GM12878 (cell line): ENCODE results near the gene KRT86. TPM values are rescaled to one million over a fixed set of nuclear protein-coding genes. Genes with fewer than 3 reads are reported as not detected.

Experiments
- ATAC-seq: fragments of 200-7000 bp; cut with Tn5 transposase; 3 replicates; pipeline ENCODE4 v1.9.1; 2020; ENCODE audit warnings: mild to moderate bottlenecking, moderate library complexity
- BruUV-seq: library from RNA; stranded (reverse); fragments of 400-500 nt; replicated peaks from 2 replicates; lab custom pipeline; 2021; lab: Mats Ljungman, UMichigan
- CTCF ChIA-PET: fragments of 300-600 bp; sonication (Branson Sonifier 250); formaldehyde crosslinking; extraction: SDS; loops from one replicate; lab custom pipeline; 2021; ENCODE audit warnings: inconsistent platforms; lab: Yijun Ruan, JAX
- POLR2A ChIA-PET: fragments of 350-600 bp; formaldehyde crosslinking; extraction: SDS; loops from one replicate; lab custom pipeline; 2021; ENCODE audit warnings: inconsistent platforms; lab: Charles Lee
- RAD21 ChIA-PET: fragments of 300-600 bp; sonication (Branson Sonifier 250); formaldehyde crosslinking; loops from one replicate; lab custom pipeline; 2023; ENCODE audit warnings: antibody characterized with exemption; ENCODE audit not compliant: unreplicated experiment; lab: Charles Lee
- SMC1A ChIA-PET: fragments of 300-600 bp; sonication (Branson Sonifier 250); formaldehyde crosslinking; loops from one replicate; lab custom pipeline; 2023; ENCODE audit not compliant: unreplicated experiment, uncharacterized antibody; lab: Charles Lee
- DNase-seq: peaks from one replicate; pipeline ENCODE4 v3.0.0-alpha.2; 2011; ENCODE audit warnings: low read depth, low spot score
- FAIRE-seq: peaks from 3 replicates; lab custom pipeline; 2011; peaks lifted over from hg19 to GRCh38; lab: Jason Lieb, UNC
- H2AFZ ChIP-seq: 2 replicates; pipeline ENCODE4 v1.6.0; 2011; ENCODE audit warnings: low read depth, low read length, control low read depth; ENCODE audit not compliant: control insufficient read depth
- H3K27ac ChIP-seq: 2 replicates; pipeline ENCODE4 v1.5.1; 2011; ENCODE audit warnings: control low read depth; ENCODE audit not compliant: control insufficient read depth, insufficient read depth
- H3K27me3 ChIP-seq, 2 experiments: replicated peaks in 1 of 2; 2 replicates each; pipeline versions ENCODE4 v1.6.0 to v1.6.1; 2011; ENCODE audit warnings: low read length in 1 of 2; ENCODE audit not compliant: control insufficient read depth in 2 of 2, insufficient read depth in 2 of 2
- H3K36me3 ChIP-seq, 2 experiments: 2 replicates each; pipeline ENCODE4 v1.5.1; 2011; ENCODE audit warnings: low read length in 1 of 2; ENCODE audit not compliant: control insufficient read depth in 2 of 2, insufficient read depth in 2 of 2
- H3K4me1 ChIP-seq: 2 replicates; pipeline ENCODE4 v1.6.1; 2011; ENCODE audit warnings: mild to moderate bottlenecking, low read length, moderate library complexity, mixed read lengths; ENCODE audit not compliant: control insufficient read depth, insufficient read depth
- H3K4me2 ChIP-seq: 2 replicates; pipeline ENCODE4 v1.6.0; 2011; ENCODE audit warnings: control low read depth; ENCODE audit not compliant: control insufficient read depth, insufficient read depth
- H3K4me3 ChIP-seq: fragments of 200-600 bp; sonication (generic); 2 replicates; pipeline ENCODE4 v1.5.1; 2016
- H3K79me2 ChIP-seq: 2 replicates; pipeline ENCODE4 v1.6.0; 2011; ENCODE audit warnings: low read length; ENCODE audit not compliant: control insufficient read depth, insufficient read depth
- H3K9ac ChIP-seq: 2 replicates; pipeline ENCODE4 v1.8.0; 2011; ENCODE audit warnings: low read length, control low read depth, mixed read lengths; ENCODE audit not compliant: control insufficient read depth, insufficient read depth
- H3K9me3 ChIP-seq: replicated peaks from 3 replicates; pipeline ENCODE4 v1.5.1; 2011; ENCODE audit warnings: mild to moderate bottlenecking, low read length; ENCODE audit not compliant: control insufficient read depth, insufficient read depth
- H4K20me1 ChIP-seq: 2 replicates; pipeline ENCODE4 v1.6.0; 2011; ENCODE audit not compliant: control insufficient read depth, insufficient read depth
- ATF3 ChIP-seq: IDR thresholded peaks from 2 replicates; pipeline ENCODE4 v1.6.1; 2011; ENCODE audit warnings: low read depth, mild to moderate bottlenecking, low read length, moderate library complexity, borderline replicate concordance; ENCODE audit errors: extremely low read depth
- FOS ChIP-seq: IDR thresholded peaks from 3 replicates; pipeline ENCODE4 v1.6.1; 2011; ENCODE audit warnings: borderline replicate concordance; ENCODE audit not compliant: insufficient read length; ENCODE audit errors: extremely low read depth
- HDAC2 ChIP-seq: fragments of 200-600 bp; sonication (generic); IDR thresholded peaks from 2 replicates; pipeline ENCODE4 v1.6.1; 2017
- MEF2A ChIP-seq: IDR thresholded peaks from 2 replicates; pipeline ENCODE4 v1.6.1; 2011; ENCODE audit warnings: low read depth, mild to moderate bottlenecking, low read length, moderate library complexity; ENCODE audit not compliant: insufficient read depth
- MYB ChIP-seq: fragments of 150-350 bp; IDR thresholded peaks from 2 replicates; pipeline ENCODE4 v1.6.1; 2014; ENCODE audit warnings: mild to moderate bottlenecking, low read depth, low read length, borderline replicate concordance
- PAX5 ChIP-seq: IDR thresholded peaks from 2 replicates; pipeline ENCODE4 v1.6.1; 2011; ENCODE audit warnings: low read depth, low read length, borderline replicate concordance
- RCOR1 ChIP-seq: conservative IDR thresholded peaks from 2 replicates; pipeline ENCODE4 v1.6.1; 2012; ENCODE audit warnings: low read depth, low read length, improper control_type of control experiment
- SRF ChIP-seq, 2 experiments: IDR thresholded peaks; 2 replicates each; pipeline ENCODE4 v1.6.1; 2011; ENCODE audit warnings: low read depth in 2 of 2, low read length in 2 of 2, mild to moderate bottlenecking in 1 of 2, moderate library complexity in 1 of 2
- TAF1 ChIP-seq: IDR thresholded peaks from 2 replicates; pipeline ENCODE4 v1.6.1; 2011; ENCODE audit warnings: mild to moderate bottlenecking, low read depth, low read length, borderline replicate concordance
- ZNF24 ChIP-seq: fragments of 450-650 bp; IDR thresholded peaks from 2 replicates; pipeline ENCODE4 v1.6.1; 2017; ENCODE audit warnings: antibody characterized with exemption, mild to moderate bottlenecking
- WGBS: methylation state at CpG from one replicate; pipeline ENCODE4 v1.1.6; 2016; ENCODE audit warnings: low lambda C conversion rate; ENCODE audit not compliant: insufficient replicate concordance, insufficient coverage; ENCODE audit errors: missing lambda C conversion rate; 5-methylcytosine and 5-hydroxymethylcytosine counted together
- in situ Hi-C: fragments of 300-500 bp; cut with MboI; formaldehyde crosslinking; loops from 9 replicates; pipeline ENCODE4 v1.14.3; 2018; ENCODE audit warnings: mixed read lengths
- intact Hi-C: fragments of 100-400 bp; cut with micrococcal nuclease; formaldehyde crosslinking; loops from one replicate; pipeline ENCODE4 v1.14.2; 2022; ENCODE audit not compliant: unreplicated experiment
- polyA plus RNA-seq, 11 experiments: library from polyadenylated mRNA; depleted of rRNA in 4 of 11; unstranded in 6 of 11; stranded (reverse) in 5 of 11; fragments of >200 nt; fragmentation: Nextera tagmentation in 4 of 11; fragmentation: Illumina TruSeq in 1 of 11; extraction: Ambion mirVana in 4 of 11; extraction: Trizol in 1 of 11; gene quantifications; 1 replicate in 1 of 11; 2 replicates in 10 of 11; pipeline versions ENCODE4 v1.2.1 to v1.2.3, GENCODE V29; 2011 to 2016; ENCODE audit warnings: inconsistent platforms in 2 of 11, missing spikeins in 2 of 11, low read depth in 1 of 11
- total RNA-seq, 4 experiments: library from RNA; depleted of rRNA in 3 of 4; stranded (reverse); fragments of >200 nt in 3 of 4; fragmentation: Illumina TruSeq in 1 of 4; extraction: Trizol in 1 of 4; gene quantifications; 2 replicates each; pipeline versions ENCODE4 v1.2.1 to v1.2.3, GENCODE V29; 2013 to 2021

The KRT86 gene
- total and polyA plus RNA-seq, 10 of the 15 experiments (the other 5 are each of a cell fraction or from before 2014, with no cell fraction given): 0.11 to 0.54 (median 0.18) TPM; not detected in 4

- no TSS peak for BruUV-seq
- DNase-seq (no peak), ATAC-seq (no peak), FAIRE-seq (no peak)
- H3K36me3 ChIP-seq: no peaks in the 10 kb centered on the region
- CTCF ChIA-PET: interaction anchor here (1.3 kb wide), 1 partner anchor 27 kb away, joined by 3 read pairs; no protein-coding TSS in a partner anchor
- POLR2A ChIA-PET: no interaction called here
- TF ChIP-seq TAF1: no peak
- TF ChIP-seq SRF (IDR thresholded peaks at IDR 0.05; ENCODE audit: low read depth in 2 of 2, low read length in 2 of 2): no peak
- no peak for TF ChIP-seq ATF3
- no peak for TF ChIP-seq HDAC2
- no peak for TF ChIP-seq RCOR1
- TF ChIP-seq MEF2A: no peak
- TF ChIP-seq PAX5: no peak
- TF ChIP-seq ZNF24: no peak
- TF ChIP-seq MYB: no peak
- TF ChIP-seq FOS: no peak
- H3K4me2 ChIP-seq: no peak overlapping the region
- in situ Hi-C loops: no loop called here
- H3K27ac ChIP-seq: no peak overlapping the region
- peaks cover 0 to 2% of the 10 kb centered on the region in 2 experiments; a peak in 2 of 4 replicates for H3K27me3 ChIP-seq
- no peaks in the 10 kb centered on the region for H3K79me2 ChIP-seq
- H4K20me1 ChIP-seq: no peaks in the 10 kb centered on the region
- H3K9ac ChIP-seq: no peak overlapping the region
- RAD21 ChIA-PET: no interaction called here
- H3K4me1 ChIP-seq: no peaks in the 10 kb centered on the region
- H3K9me3 ChIP-seq: no peaks in the 10 kb centered on the region; the same call in 2 of the 3 replicates
- intact Hi-C loops: no loop called here
- H2AFZ ChIP-seq: no peak overlapping the region
- H3K4me3 ChIP-seq: no peak overlapping the region
- SMC1A ChIA-PET: no interaction called here
- 54% methylated on average over 3 of the region's 3 CpGs for WGBS
These were observed 59.7 kb downstream of the KRT86 start for GRCh38 chr12:52334185-52334584.
